Ammon's horn (tissue), 1 donor: ENCODE measurements around the gene SUN1.
"Not testable (repeated sequence)": the region's sequence is repeated elsewhere in the genome, so short reads cannot be mapped to it uniquely, and the experiment has no call there.

Experiments used
- DNase-seq: peaks from one replicate; pipeline ENCODE4 v3.0.0-alpha.2; 2016; ENCODE audit warnings: low spot score

Gene SUN1, protein sequence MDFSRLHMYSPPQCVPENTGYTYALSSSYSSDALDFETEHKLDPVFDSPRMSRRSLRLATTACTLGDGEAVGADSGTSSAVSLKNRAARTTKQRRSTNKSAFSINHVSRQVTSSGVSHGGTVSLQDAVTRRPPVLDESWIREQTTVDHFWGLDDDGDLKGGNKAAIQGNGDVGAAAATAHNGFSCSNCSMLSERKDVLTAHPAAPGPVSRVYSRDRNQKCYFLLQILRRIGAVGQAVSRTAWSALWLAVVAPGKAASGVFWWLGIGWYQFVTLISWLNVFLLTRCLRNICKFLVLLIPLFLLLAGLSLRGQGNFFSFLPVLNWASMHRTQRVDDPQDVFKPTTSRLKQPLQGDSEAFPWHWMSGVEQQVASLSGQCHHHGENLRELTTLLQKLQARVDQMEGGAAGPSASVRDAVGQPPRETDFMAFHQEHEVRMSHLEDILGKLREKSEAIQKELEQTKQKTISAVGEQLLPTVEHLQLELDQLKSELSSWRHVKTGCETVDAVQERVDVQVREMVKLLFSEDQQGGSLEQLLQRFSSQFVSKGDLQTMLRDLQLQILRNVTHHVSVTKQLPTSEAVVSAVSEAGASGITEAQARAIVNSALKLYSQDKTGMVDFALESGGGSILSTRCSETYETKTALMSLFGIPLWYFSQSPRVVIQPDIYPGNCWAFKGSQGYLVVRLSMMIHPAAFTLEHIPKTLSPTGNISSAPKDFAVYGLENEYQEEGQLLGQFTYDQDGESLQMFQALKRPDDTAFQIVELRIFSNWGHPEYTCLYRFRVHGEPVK

GRCh38 chr7:832167-832967 lies at the start of gene SUN1:
SUN1 (plus strand) TSS chr7:832476; CDS start chr7:832525, 49 bp downstream.
- no peak for DNase-seq

- no peak for DNase-seq
Observed at GRCh38 chr7:782718-783449, 49.4 kb upstream of the SUN1 start.

DNA sequence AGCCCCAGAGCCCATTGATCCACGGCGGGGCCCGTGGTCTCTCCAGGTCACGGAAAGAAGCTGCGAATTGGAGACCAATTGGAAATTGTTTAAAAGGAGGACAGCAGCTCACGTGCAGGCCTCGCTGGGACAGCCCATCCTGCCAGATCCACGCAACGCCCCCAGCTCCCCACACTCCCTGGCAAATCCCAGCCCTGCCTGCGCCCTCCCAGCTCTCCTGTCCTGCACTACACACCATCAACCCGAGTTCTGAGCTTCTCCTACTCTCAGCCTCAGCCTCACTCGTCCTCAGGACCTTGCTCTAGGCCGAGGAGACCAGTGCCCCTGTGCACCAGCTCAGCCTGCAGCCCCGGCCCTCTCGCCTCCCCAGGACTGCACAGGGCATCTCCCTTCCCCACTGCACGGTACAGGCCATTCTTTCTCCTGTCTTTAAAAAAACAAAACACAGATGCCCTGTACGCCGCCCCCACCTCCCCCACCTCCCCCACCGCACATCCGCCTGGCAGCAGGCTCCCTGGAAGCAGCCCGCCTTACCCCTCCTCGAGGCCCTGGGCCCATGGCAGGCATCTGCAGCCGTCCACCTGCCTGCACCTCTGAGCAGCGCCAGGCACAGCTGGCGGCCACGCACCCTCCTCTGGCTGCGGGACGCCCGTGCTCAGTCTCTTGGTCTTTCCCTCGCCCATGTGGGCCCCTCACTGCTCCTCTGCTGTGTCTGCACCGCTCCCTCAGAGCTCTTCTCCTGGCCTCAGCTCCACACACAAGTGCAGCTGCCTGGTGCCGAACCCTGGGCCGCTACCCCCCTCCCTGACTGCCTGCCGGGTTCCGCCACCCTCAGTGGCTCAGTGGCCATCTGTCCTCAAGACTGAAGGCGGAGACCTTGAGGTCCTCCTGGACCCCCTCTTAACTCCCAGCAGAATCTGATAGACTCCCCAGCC lies 48.5 kb upstream of the SUN1 start:
- DNase-seq = no peak

- DNase-seq = no peak
Observed at GRCh38 chr7:784971-785370, 47.3 kb upstream of the SUN1 start.

DNA sequence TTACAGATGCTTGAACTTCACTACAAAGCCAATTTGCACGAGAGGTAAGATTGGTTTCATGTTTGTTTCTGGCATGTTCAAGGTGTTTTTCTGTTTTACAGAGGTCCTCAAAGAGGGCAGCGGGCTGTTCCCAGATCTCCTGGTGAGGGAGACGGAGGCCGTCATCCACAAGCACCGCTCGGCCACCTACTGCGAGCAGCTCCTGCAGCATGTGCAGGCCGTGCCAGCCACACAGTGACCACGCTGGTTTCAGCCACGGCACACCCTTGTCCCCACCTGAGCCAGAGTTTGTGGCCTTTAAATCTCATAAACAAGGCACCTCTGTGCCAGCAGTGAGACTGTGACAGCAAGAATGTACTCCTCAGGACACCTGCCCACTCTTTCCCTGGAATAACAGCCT lies 46.9 kb upstream of the SUN1 start:
- no peak for DNase-seq

DNA sequence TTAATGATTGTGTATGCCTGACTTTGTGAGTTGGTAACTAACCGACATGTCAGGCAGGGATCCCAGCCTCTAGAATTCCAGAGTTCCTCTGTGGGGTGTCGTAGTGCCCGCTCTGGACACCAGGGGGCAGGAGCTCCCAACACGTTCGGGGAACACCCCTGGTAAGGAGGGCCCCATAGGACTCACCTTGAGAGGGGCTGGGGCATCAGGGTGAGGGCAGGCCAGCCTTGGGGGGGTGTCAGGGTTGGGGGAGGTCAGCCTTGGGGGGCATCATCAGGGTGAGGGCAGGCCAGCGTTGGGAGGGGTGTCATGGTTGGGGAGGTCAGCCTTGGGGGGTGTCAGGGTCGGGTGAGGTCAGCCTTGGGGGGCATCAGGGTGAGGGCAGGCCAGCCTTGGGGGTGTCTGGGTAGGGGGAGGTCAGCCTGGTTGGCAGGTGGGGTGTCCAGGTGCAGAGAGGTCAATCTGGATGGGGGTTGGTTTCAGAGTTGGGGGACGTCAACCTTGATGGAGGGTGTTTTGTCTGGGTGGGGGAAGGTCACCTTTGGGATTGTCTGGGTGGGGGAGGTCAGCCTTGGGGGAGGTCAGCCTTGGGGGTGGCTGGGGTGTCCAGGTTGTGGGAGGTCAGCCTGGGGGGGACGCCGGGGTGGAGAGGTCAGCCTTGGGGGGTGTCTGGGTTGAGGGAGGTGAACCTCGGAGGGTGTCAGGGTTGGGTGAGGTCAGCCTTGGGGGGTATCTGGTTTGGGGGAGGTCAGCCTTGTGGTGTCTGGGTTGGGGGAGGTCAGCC lies 45.6 kb upstream of the SUN1 start:
- peak; percentile 55 for DNase-seq

DNA sequence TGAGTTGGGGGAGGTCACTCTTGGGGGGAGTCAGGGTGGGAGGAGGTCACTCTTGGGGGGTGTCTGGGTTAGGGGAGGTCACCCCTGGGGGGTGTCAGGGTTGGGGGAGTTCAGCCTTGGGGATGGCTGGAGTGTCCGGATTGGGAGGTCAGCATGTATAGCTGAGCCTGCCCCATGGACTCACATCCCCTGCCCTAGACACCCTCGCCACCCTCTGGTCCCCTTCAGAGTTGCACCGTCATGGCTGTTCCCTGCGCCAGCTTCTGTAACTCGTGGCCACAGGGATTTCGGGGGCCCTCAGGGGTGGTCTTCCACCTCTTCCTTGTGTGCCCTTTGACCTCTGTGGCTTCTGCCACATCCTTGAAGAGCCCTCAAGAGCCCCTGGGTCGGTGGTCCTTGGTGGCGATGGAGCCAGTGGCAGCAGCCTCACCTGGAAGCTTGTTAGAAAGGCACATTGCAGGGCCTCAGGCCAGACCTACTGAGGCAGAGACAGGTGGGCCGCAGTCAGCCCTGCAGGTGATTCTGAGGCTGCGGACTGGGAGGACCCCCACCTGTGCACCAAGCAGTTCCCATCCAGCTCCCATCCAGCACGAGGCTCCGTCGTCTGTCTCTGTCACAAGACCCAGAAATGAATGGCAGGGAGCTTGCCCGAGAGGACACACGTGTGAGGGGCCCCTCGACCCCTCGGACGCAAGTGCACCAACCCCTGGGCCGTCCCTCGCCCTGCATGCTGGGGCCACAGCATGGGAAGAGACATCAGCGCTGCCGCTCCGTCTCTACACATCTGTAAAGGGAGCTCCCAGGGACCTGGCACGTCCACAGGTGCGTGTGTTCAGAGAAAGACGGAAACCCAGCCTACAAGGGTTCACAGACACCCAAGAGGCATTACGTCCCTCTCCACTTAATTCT lies 44.7 kb upstream of the SUN1 start:
- no peak for DNase-seq

GRCh38 chr7:791519-791918 lies 40.8 kb upstream of the SUN1 start:
- DNase-seq = no peak

DNA sequence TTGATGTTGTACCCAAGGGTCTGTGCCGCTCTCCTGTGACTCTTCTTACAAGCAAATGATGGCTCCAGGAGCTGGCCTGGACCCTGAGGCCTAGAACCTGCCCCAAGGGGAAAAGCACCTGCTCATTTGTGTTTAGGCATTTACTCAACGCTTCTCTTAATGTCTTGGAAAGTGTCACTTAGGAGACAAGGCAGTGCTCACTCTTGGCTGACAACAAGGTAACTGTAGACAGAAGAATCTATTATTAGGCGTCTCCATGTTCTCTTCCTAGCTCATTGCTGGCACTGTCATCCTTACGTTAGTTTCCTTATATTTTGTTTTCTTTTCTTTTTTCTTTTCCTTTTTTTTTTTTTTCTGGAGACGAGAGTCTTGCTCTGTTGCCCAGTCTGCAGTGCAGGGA lies 38.1 kb upstream of the SUN1 start:
- no peak for DNase-seq

GRCh38 chr7:794671-795329 lies 37.5 kb upstream of the SUN1 start:
- no peak for DNase-seq

DNA sequence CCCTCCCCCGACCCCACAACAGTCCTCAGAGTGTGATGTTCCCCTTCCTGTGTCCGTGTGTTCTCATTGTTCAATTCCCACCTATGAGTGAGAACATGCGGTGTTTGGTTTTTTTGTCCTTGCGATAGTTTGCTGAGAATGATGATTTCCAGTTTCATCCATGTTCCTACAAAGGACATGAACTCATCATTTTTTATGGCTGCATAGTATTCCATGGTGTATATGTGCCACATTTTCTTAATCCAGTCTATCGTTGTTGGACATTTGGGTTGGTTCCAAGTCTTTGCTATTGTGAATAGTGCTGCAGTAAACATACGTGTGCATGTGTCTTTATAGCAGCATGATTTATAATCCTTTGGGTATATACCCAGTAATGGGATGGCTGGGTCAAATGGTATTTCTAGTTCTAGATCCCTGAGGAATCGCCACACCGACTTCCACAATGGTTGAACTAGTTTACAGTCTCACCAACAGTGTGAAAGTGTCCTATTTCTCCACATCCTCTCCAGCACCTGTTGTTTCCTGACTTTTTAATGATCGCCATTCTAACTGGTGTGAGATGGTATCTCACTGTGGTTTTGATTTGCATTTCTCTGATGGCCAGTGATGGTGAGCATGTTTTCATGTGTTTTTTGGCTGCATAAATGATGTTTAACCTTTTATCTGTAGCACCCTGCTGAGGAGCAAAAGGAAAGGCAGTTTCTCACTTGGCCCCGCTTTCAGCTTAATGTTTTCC lies 35.7 kb upstream of the SUN1 start:
- DNase-seq = not testable (repeated sequence)

DNA sequence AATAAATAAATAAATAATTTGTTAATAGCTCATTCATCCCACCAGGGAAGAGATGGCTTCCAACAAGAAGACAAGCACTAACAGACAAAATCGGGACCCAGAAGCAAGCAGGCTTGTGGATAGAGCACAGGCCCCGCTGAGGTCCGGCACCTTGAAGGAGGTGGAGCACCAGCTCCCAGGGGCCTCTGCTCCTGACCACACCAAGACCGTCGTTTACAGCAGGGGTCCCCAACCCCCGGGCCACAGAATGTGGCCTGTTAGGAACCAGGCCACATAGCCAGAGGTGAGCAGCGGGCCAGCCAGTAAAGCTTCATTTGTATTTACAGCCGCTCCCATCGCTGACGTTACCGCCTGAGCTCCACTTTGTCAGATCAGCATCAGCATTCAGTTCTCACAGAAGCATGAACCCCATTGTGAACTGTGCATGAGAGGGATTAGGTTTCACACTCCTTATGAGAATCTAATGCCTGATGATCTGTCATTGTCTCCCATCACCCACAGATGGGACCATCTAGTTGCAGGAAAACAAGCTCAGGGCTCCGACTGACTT lies 33.3 kb upstream of the SUN1 start:
- DNase-seq = no peak

DNA sequence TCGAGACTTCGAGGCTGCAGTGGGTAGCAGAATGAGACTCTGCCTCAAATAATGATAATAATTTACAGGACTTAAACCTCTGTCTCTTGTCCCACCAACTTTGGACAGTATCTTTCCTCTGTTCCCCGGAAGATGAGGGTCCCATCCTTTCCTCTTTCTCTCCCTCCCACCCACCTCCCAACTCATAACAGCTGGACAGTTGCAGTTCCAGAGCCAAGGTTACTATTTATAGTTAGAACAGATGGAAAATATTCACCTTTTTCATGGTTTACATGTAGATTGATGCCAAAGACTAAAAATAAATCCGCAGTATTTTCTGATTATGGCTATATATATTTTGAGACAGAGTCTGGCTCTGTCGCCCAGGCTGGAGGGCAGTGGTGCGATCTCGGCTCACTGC lies 31.6 kb upstream of the SUN1 start:
- no peak for DNase-seq

DNA sequence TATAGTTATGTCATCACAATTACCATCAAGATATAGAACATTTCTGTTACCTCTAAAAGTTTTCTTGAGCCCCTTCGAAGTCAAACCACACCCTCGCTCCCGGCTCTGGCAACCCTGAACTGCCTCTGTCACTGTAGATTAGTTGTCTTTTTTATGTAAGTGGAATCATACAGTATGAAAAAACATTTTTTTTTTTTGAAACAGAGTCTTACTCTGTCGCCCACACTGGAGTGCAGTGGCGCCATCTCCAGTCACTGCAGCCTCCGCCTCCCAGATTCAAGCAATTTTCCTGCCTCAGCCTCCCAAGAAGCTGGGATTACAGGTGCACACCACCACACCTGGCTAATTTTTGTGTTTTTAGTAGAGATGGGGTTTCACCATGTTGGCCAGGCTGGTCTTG lies 30.9 kb upstream of the SUN1 start:
- DNase-seq = not testable (repeated sequence)

GRCh38 chr7:801940-802381 lies 30.3 kb upstream of the SUN1 start:
- no peak for DNase-seq

GRCh38 chr7:802500-803242 lies 29.6 kb upstream of the SUN1 start:
- DNase-seq = no peak
